GM19372 (cell line): ENCODE measurements around the gene IFT43.

Experiments used
- ATAC-seq: cut with Tn5 transposase; IDR thresholded peaks from one replicate; pipeline ENCODE4 v1.9.1; 2021; ENCODE audit warnings: mild to moderate bottlenecking, low read depth, moderate library complexity; ENCODE audit not compliant: unreplicated experiment

The IFT43 gene

GRCh38 chr14:75979648-75980565 lies 5.7 kb upstream of the IFT43 start:
- no peak for ATAC-seq

DNA sequence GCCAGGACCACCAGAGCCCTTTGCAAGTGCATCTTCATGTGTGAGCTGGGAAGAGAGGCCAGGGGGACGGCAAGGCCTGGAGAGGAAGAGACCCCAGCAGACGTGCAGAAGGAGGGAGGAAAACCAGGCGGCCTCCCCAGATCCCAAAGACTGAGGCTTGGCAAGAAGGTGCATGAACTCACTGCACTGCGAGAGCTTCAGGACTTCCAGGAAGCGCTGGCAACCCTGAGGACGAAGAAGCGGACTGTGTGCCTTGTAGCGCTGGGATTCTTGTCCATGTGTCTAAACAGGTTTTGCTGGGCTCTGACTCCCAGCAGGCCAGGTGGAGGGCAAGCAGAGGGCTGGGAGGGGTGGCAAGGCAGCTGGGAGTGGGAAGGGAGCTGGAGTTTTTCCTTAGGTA lies 4.7 kb upstream of the IFT43 start:
- no peak for ATAC-seq

- ATAC-seq = peak; percentile 45
Observed at GRCh38 chr14:75981426-75982265, 3.9 kb upstream of the IFT43 start, which contains the start of gene TGFB3. TSS of gene TGFB3 (minus strand) at chr14:75981995. CDS start at chr14:75980893, 1,102 bp downstream.

DNA sequence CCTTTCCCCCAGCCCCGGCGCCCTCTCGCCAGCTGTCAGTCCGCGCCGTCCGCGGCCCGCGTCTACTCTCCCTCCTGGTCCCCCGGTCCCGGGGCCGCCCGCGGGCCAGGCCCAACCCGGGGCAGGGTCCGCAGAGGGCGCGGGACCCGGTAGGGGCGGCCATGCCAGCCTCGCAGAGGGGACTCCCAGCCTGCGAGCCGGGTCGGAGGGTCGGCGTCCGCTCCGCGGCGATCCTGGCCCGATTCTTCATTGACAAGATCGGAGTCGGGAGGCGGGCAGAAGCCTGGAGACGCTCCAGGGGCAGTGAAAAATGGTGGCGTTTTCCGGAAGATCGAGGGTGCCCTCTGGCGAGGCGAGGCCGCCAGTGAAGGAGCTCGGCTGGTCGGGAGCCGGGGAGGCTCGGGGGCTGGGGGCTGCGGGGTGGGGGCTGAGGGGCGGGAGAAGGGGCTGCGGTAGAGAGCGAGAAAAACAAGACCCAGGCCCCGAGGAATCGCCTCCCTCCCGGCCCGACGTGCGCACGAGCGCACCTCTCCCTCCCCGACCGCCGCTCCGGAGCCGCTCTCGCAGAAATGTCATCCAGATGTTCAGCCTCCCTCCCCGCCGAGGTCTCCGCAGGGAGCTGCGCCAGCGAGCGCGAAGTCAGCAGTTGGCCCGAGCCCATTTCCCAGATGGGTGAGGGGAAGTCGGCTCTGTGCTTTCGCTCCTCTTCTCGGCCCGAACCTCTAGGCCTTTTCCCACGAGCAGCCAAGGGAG lies 3.1 kb upstream of the IFT43 start:
- peak; percentile 50 for ATAC-seq

DNA sequence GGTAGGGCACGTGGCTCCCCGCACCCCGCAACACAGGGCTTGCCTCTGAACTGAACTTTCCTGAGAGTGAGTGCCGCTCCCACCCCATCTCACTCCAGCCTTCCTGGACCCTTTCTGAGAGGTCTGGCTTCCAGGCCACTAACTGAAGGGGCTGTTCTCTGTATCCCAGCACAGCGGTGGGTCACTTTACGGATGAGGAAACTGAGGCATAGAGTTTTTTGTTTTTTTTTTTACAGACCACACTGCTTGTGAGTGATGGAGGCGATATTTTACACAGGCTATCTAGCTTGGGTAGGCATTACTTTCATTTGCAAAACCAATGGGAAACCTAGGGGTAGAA lies 2.6 kb upstream of the IFT43 start:
- no peak for ATAC-seq

GRCh38 chr14:75984674-75985073 lies 889 bp upstream of the IFT43 start:
- ATAC-seq = no peak

- no peak for ATAC-seq
Observed at GRCh38 chr14:75986439-75986765, 839 bp downstream of the IFT43 start.

GRCh38 chr14:75987201-75987970 lies 1.8 kb downstream of the IFT43 start:
- no peak for ATAC-seq

DNA sequence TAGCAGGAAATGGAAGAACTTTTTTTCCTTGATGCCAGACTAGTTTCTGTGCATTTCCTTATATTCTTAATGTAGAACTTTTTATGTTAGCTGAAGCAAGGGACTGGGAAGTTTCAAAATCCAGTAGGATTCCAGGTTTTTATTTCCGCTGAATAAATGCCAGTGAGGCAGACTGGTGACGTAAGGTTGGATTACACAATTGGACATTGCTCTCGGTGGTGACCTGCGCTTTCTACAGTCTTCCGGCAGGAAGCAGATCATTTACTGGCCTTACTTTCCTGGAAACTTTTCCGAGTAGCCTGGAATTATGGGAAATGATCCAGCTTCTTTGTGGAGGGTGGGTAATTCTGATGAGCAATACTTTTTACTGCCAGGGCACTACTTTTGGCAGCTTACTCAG lies 3.6 kb downstream of the IFT43 start:
- no peak for ATAC-seq

DNA sequence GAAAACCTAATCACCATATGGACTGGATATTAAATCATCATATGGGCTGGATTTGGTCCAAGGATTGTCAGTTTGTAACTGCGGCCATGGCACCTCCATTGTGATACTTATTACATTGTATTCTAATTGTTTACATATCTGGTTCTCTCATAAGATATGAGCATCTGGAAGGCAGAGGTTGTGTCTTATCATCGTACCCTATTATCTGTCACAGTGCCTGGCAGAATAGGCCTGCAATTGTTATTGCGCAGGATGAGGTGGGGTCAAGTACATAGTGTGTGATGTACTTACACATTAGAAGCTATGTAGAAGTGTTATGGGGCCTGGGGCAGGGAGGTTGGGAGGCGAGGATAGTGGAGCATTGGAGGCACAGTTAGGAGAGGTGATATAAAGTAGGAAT lies 4.7 kb downstream of the IFT43 start:
- ATAC-seq = no peak

DNA sequence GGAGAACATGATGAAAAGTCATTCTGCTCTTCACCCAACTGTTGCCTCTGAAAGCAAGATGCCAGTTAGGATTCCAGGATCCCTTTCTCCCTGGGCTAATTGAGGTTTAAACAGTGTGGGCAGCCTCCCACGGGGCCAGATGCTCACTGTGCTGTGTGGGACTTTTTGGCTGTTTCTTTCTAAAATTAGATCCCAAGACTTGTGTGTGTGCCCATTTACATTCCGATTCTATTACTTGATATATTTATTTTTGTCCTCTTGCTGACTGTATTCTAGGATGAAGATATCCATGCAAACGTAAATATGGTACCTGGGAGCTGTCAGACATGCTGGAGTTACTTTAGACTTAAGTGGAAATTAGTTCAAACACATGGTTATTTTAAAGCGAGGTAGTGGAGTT lies 6.2 kb downstream of the IFT43 start:
- ATAC-seq = no peak

DNA sequence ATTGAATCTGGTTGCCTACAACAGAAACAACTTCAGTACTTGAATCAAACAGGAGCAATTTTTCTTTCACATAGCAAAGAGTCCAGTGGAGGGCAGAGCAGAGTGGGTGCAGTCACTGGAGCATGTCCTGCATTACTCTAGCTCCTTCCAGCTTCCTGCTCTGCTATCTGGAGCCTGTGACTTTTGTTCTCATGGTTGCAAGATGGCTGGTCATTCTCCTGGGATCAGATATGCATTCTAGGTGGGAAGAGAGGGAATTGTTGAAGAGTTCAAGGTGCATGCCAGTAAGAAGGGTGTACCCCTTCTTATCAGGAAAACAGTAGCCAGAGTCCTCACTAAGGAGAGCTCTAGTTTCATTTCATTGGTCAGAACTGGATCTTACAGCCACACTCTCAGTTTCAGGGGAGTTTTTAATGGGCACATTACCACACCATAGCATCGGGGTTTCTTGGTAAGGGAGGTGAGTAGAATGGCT lies 8.0 kb downstream of the IFT43 start:
- no peak for ATAC-seq

GRCh38 chr14:75995372-75996041 lies 9.9 kb downstream of the IFT43 start:
- no peak for ATAC-seq

DNA sequence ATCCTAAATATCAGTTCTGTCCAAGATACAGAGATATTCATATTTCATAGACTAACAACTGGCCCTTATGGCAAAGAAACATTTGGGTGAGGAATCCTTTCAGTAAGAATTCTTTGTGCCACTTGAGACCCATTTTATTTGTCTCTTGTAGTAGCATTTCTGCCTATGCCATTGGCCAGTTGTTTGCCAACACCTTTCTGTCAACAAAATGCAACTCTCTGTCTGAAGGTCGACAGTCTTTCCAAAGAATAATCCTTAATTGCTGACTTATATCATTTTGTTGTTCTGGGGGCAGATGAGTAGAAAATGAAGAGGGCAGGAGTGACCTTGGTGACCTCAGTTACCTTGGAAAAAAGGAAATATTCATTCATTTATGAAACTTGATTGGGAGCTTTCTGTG lies 10.9 kb downstream of the IFT43 start:
- no peak for ATAC-seq

- ATAC-seq = no peak
Observed at GRCh38 chr14:75999511-76000190, 14.1 kb downstream of the IFT43 start.

DNA sequence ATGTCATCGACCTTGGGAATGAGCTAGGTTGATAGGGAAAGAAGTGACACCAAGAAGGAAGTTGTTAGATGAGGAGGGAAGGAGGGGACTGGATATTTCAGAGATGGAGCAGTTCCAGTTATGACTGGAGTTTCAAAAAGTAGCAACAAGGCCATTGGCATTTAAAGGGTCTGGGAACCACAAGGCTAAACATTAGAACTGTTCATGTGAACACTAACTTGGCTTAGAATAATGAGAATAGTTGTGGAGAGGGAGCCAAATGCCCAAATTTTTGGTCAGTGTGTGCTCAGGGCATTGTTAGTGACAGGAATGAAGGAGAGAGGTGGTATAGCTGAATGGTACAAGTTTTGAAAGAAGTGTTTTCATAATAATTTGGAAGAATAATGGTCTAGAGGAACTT lies 16.8 kb downstream of the IFT43 start:
- ATAC-seq = no peak

- no peak for ATAC-seq
Observed at GRCh38 chr14:76006253-76006652, 20.7 kb downstream of the IFT43 start.

- ATAC-seq = no peak
Observed at GRCh38 chr14:76007379-76007778, 21.8 kb downstream of the IFT43 start.

DNA sequence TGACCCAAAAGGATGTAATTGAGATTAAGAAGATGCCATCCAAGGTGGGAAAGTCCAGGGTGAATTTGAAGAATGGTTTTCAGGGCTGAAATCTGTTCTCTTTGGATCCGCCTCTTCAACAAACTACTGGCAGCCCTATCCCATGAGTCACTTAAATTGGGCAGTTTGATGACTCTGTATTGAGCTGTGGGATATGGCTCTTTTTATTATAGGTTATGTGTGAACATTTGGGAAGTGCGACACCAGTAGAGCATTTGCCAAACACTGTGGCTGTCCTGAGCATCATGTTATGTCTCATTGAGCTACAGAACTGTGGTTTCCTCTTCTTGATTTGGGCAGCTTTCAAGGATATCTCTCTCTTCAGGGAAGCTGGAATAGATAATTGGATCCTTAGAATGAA lies 22.3 kb downstream of the IFT43 start:
- no peak for ATAC-seq
